NCI-H2196 (cell line): ENCODE data around the gene PHACTR4.
A peak's percentile ranks its signal among the peaks of the same experiment; 100 is the strongest.
"Not testable (repeated sequence)": the region's sequence is repeated elsewhere in the genome, so short reads cannot be mapped to it uniquely, and the experiment has no call there.

Experiments used
- DNase-seq: peaks from one replicate; lab custom pipeline; 2025; ENCODE audit not compliant: unreplicated experiment; lab: John Stamatoyannopoulos, UW

PHACTR4 gene

GRCh38 chr1:28428990-28429520, 59.5 kb downstream of the PHACTR4 start:
- no peak for DNase-seq

DNA sequence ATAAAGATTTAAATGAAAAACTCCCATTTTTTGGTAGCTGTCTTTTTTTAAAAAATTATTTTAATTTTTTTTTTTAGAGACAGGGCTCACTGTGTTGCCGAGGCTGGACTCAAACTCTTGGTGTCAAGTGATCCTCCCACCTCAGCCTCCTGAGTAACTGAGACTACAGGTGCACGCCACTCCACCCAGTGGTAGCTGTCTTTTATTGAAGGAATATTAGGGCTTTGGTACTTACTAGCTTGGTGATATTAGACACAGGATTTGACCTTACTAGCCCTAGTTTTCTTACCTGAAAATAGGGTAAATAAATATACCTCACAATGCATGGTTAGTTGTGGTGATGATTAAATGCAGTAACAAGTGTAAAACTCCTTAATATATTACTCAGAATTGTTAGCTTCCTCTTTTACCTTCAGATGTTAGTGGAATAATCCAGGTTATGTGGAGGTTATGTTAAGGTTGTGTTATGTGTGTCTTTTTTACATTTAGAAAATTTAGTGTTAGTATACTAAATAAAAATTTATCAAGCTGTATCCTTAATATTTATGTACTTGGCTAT, 66.8 kb downstream of the PHACTR4 start:
- DNase-seq, result no peak

GRCh38 chr1:28437264-28437923, 67.9 kb downstream of the PHACTR4 start:
- DNase-seq, result peak; percentile 38

GRCh38 chr1:28437924-28438699, 68.6 kb downstream of the PHACTR4 start:
- DNase-seq, result peak; percentile 71

DNA sequence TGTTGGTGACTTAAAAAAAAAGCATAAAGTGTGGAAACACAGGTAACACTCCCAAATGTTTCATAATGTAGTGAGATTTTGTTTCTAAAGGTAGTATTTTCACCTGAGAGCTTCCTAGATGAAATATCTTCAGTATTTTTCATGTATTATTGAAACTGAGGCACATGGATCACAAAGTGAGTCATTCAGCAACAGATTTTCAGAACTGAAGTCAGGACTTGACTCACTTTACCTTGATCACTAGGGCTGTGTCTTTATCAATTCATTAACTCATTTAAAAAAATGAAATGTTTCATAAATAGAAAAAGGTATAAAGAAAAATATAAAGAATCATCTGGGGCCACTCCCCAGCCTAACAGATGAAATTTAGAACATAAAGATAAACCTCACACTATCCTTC, 69.8 kb downstream of the PHACTR4 start:
- no peak for DNase-seq

DNA sequence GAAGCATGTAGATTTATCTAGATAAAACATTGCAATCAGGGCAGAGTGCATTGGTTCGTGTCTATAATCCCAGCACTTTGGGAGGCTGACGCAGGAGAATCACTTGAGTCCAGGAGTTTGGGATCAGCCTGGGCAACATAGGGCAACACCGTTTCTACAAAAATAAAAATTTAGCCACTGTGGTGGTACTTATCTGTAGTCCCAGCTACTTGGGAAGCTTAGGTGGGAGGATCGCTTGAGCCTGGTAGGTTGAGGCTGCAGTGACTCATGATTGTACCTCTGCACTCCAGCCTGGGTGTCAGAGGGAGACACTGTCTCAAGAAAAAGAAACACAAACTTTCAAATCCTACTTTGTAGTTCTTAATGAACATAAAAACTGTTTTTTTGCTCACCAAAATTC, 72.1 kb downstream of the PHACTR4 start:
- no peak for DNase-seq

GRCh38 chr1:28443550-28443949, 74.0 kb downstream of the PHACTR4 start:
- no peak for DNase-seq

DNA sequence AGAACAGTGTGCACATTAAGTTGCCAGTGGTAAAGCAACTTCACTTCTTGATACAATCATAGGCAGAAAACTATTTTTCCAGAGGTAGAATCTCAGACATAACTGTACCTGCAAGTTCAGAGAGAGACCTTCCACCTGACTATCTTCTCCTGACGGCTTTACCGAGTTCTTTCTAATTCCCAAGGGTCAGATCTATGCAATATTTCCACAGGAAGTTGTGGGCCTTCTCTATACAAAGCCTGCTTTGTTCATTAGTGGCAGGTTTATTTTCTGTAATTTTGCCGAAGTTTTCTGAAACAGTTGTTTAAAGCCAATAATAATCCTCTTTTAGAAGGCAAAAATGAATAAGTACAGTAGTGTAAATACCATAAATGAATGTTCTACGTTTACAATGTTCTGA, 78.1 kb downstream of the PHACTR4 start:
- DNase-seq, result no peak

DNA sequence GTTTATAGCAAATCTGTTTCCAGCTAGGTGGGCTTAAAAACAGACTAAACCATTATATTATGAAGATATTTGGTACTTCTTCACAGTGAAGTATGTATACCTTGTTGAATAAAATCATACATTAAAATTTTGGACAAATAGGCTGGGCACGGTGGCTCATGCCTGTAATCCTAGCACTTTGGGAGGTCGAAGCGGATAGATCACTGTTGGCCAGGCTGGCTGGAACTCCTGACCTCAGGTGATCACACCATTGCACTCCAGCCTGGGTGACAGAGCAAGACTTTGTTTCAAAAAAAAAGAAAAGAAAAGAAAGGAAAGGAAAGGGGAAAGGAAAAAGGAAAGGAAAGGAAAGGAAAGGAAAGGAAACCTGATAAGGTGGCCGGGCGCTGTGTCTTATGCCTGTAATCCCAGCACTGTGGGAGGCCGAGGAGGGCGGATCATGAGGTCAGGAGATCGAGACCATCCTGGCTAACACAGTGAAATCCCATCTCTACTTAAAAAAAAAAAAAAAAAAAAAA, 78.6 kb downstream of the PHACTR4 start:
- not testable (repeated sequence) for DNase-seq

DNA sequence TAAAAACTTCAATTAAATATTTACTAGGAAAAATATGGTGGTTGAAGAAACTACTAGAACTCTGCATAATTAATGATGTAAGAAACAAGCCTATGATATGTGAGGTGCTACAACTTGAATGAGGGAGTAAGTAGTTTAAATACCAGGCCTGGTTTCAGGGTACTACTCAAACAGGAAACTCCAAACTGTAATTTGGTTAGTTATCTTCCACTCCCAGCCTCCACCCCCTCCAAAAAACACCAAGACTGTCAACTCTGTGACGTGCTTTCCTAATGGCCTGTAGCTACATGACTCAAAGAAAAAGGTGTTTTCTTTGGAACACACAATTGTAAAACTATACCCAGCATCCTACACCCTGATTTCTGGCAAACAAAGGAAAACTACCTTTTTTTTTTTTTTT, 80.4 kb downstream of the PHACTR4 start:
- DNase-seq, result no peak

GRCh38 chr1:28450561-28450960, 81.0 kb downstream of the PHACTR4 start:
- DNase-seq, result no peak

- no peak for DNase-seq
Measured at GRCh38 chr1:28451011-28451410, 81.5 kb downstream of the PHACTR4 start.

DNA sequence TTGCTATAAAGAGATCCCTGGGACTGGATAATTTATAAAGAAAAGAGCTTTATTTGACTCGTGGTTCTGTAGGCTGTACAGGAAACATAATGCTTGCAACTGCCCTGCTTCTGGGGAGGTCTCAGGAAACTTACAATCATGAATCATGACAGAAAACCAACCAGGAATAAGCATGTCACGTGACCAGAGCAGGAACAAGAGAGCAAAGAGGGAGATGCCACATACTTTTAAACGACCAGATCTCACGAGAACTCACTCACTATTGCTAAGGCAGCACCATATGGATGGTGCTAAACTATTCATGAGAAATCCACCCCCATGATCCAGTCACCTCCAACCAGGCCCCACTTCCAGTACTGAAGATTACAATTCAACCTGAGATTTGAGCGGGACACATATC, 86.5 kb downstream of the PHACTR4 start:
- DNase-seq, result no peak

- no peak for DNase-seq
Measured at GRCh38 chr1:28457678-28458077, 88.1 kb downstream of the PHACTR4 start.

- no peak for DNase-seq
Measured at GRCh38 chr1:28458237-28459228, 89.0 kb downstream of the PHACTR4 start.

GRCh38 chr1:28466226-28466778, 96.8 kb downstream of the PHACTR4 start:
- no peak for DNase-seq

DNA sequence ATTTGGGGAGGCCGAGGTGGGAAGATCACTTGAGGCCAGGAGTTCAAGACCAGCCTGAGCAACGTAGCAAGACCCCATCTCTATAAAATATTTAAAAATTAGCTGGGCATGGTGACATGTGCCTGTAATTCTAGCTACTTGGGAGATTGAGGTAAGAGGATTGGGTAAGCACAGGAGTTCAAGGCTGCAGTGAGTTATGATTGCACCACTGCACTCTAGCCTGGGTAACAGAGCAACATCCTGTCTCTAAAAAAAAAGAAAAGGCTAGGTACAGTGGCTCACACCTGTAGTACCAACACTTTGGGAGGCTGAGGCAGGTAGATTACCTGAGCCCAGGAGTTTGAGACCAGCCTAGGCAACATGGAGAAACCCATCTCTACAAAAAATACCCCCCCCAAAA, 100.6 kb downstream of the PHACTR4 start:
- DNase-seq, result no peak

- not testable (repeated sequence) for DNase-seq
Measured at GRCh38 chr1:28479497-28479896, 110.0 kb downstream of the PHACTR4 start.

DNA sequence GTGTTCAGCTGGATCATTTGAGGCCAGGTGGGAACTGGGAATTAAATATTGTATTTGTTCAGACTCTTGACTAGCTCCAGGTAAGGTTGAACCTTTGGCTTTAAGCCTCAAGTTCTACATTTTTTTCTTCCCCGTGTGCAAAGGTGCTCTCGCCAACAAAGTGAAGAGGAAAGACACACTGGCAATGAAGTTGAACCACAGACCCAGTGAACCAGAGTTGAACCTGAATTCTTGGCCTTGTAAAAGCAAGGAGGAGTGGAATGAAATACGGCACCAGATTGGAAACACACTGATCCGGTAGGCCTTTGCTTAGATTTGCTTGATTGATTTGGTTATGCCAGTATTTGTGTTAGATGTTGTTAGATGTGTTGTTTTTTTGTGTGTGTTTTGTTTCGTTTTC, 110.8 kb downstream of the PHACTR4 start:
- DNase-seq, result no peak

- no peak for DNase-seq
Measured at GRCh38 chr1:28482138-28482537, 112.6 kb downstream of the PHACTR4 start.
